Neural cell (in vitro differentiated cells): Measurements from ENCODE around the gene ADARB1. TPM values are rescaled to one million over a fixed set of nuclear protein-coding genes. Genes with fewer than 3 reads are reported as not detected.

Experiments used
- H2AFZ ChIP-seq: fragments of 200-600, 300-800 bp; sonication (generic), shearing (Covaris generic); 2 replicates; pipeline ENCODE4 v1.6.0; 2014; ENCODE audit warnings: low read depth, mild to moderate bottlenecking, antibody characterized with exemption, low read length, moderate library complexity
- H3F3A ChIP-seq: fragments of 200-600 bp; shearing (Covaris generic); 2 replicates; pipeline ENCODE4 v1.6.1; 2016; ENCODE audit warnings: mild to moderate bottlenecking, moderate library complexity, mixed read lengths, antibody characterized with exemption, low read length; ENCODE audit not compliant: insufficient read depth, poor library complexity, severe bottlenecking
- H3K27ac ChIP-seq: fragments of 200-600, 300-800 bp; sonication (generic), shearing (Covaris generic); 2 replicates; pipeline ENCODE4 v1.5.1; 2014; ENCODE audit warnings: mild to moderate bottlenecking, low read length, moderate library complexity
- H3K27me3 ChIP-seq: fragments of 300-800, 200-600 bp; sonication (generic), shearing (Covaris generic); 2 replicates; pipeline ENCODE4 v1.6.0; 2014; ENCODE audit warnings: mild to moderate bottlenecking, low read depth, low read length, moderate library complexity; ENCODE audit not compliant: insufficient read depth
- H3K36me3 ChIP-seq: fragments of 300-800, 200-600 bp; sonication (generic), shearing (Covaris generic); 2 replicates; pipeline ENCODE4 v1.5.1; 2014; ENCODE audit warnings: mild to moderate bottlenecking, antibody characterized with exemption, low read length, moderate library complexity; ENCODE audit not compliant: insufficient read depth
- H3K4me2 ChIP-seq: fragments of 300-800, 200-600 bp; sonication (generic), shearing (Covaris generic); 2 replicates; pipeline ENCODE4 v1.6.0; 2014; ENCODE audit warnings: mild to moderate bottlenecking, low read length
- H3K4me3 ChIP-seq: fragments of 300-800, 200-600 bp; sonication (generic), shearing (Covaris generic); 2 replicates; pipeline ENCODE4 v1.5.1; 2014; ENCODE audit warnings: mild to moderate bottlenecking, low read length, moderate library complexity
- H3K79me2 ChIP-seq: fragments of 200-600 bp; shearing (Covaris generic); replicated peaks from 2 replicates; pipeline ENCODE4 v1.6.0; 2014; ENCODE audit warnings: mild to moderate bottlenecking, low read length, moderate library complexity; ENCODE audit not compliant: insufficient read depth
- H3K9ac ChIP-seq: fragments of 300-800, 200-600 bp; sonication (generic), shearing (Covaris generic); 2 replicates; pipeline ENCODE4 v1.6.1; 2016; ENCODE audit warnings: mild to moderate bottlenecking, low read length, mixed read lengths
- H3K9me2 ChIP-seq: fragments of 200-600 bp; shearing (Covaris generic); 2 replicates; pipeline ENCODE4 v1.6.1; 2016; ENCODE audit warnings: mild to moderate bottlenecking, low read length, mixed read lengths; ENCODE audit not compliant: insufficient read depth
- H3K9me3 ChIP-seq: fragments of 200-600, 300-800 bp; sonication (generic), shearing (Covaris generic); 2 replicates; pipeline ENCODE4 v1.6.1; 2016; ENCODE audit warnings: mild to moderate bottlenecking, mixed run types, low read length, moderate library complexity, mixed read lengths
- H4K20me1 ChIP-seq: fragments of 200-600 bp; shearing (Covaris generic); 2 replicates; pipeline ENCODE4 v1.6.1; 2016; ENCODE audit warnings: mild to moderate bottlenecking, mixed run types; ENCODE audit not compliant: insufficient read depth
- EP300 ChIP-seq: fragments of 450-650 bp; conservative IDR thresholded peaks from 2 replicates; pipeline ENCODE4 v1.6.1; 2014; ENCODE audit warnings: antibody characterized with exemption, mild to moderate bottlenecking, moderate library complexity; ENCODE audit not compliant: poor library complexity, severe bottlenecking
- EZH2 ChIP-seq: fragments of 200-600, 300-800 bp; shearing (Covaris generic), sonication (generic); IDR thresholded peaks from 2 replicates; pipeline ENCODE4 v1.6.1; 2014; ENCODE audit warnings: antibody characterized with exemption, low read length, borderline replicate concordance, mild to moderate bottlenecking; ENCODE audit not compliant: insufficient read depth, poor library complexity, severe bottlenecking
- MXI1 ChIP-seq: fragments of 450-650 bp; conservative IDR thresholded peaks from 2 replicates; pipeline ENCODE4 v1.6.1; 2014; ENCODE audit warnings: antibody characterized with exemption, mild to moderate bottlenecking; ENCODE audit not compliant: poor library complexity, severe bottlenecking
- POLR2AphosphoS5 ChIP-seq: IDR thresholded peaks from 2 replicates; pipeline ENCODE4 v1.6.1; 2012
- RAD21 ChIP-seq: fragments of 450-650 bp; conservative IDR thresholded peaks from 2 replicates; pipeline ENCODE4 v1.6.1; 2014; ENCODE audit warnings: antibody characterized with exemption, mild to moderate bottlenecking, moderate library complexity
- SMC3 ChIP-seq: fragments of 450-650 bp; conservative IDR thresholded peaks from 2 replicates; pipeline ENCODE4 v1.6.1; 2014; ENCODE audit warnings: antibody characterized with exemption, mild to moderate bottlenecking, moderate library complexity; ENCODE audit not compliant: poor library complexity
- TAF1 ChIP-seq: IDR thresholded peaks from 2 replicates; pipeline ENCODE4 v1.6.1; 2012; ENCODE audit warnings: low read depth
- polyA plus RNA-seq: library from polyadenylated mRNA; depleted of rRNA; stranded (reverse); fragments of >200 nt; gene quantifications from 2 replicates; pipeline ENCODE4 v1.2.3, GENCODE V29; 2014
- TF ChIP-seq, protein P1 (sequence below): IDR thresholded peaks from 2 replicates; pipeline ENCODE4 v1.6.1; 2012; ENCODE audit warnings: borderline replicate concordance
- TF ChIP-seq, protein P2 (sequence below): fragments of 450-650 bp; IDR thresholded peaks from 2 replicates; pipeline ENCODE4 v1.5.1; 2014; ENCODE audit warnings: antibody characterized with exemption, mild to moderate bottlenecking, moderate library complexity; ENCODE audit not compliant: poor library complexity, severe bottlenecking

Gene ADARB1
- polyA plus RNA-seq, 1 donor from 2014 or later = 8.9 TPM

DNA sequence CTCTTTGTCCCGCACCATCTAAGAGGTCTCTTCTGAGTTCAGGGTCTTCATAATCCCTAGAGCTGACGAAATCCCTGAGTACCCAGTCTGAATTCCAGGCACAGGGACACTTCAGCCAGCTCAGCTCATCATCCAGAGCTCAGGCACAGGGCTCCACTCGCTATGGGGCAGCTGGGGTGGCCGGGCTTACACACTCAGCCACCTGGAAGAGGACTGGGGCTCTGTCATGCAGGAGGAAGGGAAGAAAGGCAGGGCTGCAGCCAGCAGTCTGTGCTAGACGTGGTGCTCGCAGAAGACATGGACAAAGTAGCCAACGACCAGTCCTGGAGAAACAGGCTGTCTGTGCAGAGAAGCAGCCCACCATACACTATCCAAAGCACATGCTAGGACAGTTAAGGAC lies 124.8 kb downstream of the ADARB1 start:
- Histone ChIP-seq H3K27ac (no peak overlapping the region), H3K36me3 (no peaks in the 10 kb centered on the region), H2AFZ (no peak overlapping the region), H3K27me3 (no peaks in the 10 kb centered on the region), H3K4me2 (no peak overlapping the region), H3K9me2 (no peaks in the 10 kb centered on the region), H3K9me3 (no peaks in the 10 kb centered on the region), H4K20me1 (no peaks in the 10 kb centered on the region), H3F3A (no peaks in the 10 kb centered on the region), H3K79me2 (no peaks in the 10 kb centered on the region), H3K9ac (no peak overlapping the region), H3K4me3 (no peak overlapping the region)
- TF ChIP-seq, protein P1, sequence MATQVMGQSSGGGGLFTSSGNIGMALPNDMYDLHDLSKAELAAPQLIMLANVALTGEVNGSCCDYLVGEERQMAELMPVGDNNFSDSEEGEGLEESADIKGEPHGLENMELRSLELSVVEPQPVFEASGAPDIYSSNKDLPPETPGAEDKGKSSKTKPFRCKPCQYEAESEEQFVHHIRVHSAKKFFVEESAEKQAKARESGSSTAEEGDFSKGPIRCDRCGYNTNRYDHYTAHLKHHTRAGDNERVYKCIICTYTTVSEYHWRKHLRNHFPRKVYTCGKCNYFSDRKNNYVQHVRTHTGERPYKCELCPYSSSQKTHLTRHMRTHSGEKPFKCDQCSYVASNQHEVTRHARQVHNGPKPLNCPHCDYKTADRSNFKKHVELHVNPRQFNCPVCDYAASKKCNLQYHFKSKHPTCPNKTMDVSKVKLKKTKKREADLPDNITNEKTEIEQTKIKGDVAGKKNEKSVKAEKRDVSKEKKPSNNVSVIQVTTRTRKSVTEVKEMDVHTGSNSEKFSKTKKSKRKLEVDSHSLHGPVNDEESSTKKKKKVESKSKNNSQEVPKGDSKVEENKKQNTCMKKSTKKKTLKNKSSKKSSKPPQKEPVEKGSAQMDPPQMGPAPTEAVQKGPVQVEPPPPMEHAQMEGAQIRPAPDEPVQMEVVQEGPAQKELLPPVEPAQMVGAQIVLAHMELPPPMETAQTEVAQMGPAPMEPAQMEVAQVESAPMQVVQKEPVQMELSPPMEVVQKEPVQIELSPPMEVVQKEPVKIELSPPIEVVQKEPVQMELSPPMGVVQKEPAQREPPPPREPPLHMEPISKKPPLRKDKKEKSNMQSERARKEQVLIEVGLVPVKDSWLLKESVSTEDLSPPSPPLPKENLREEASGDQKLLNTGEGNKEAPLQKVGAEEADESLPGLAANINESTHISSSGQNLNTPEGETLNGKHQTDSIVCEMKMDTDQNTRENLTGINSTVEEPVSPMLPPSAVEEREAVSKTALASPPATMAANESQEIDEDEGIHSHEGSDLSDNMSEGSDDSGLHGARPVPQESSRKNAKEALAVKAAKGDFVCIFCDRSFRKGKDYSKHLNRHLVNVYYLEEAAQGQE = no peak
- TF ChIP-seq POLR2AphosphoS5 = no peak
- TF ChIP-seq RAD21 = no peak
- no peak for TF ChIP-seq EP300
- TF ChIP-seq TAF1 = no peak
- TF ChIP-seq, protein P2, sequence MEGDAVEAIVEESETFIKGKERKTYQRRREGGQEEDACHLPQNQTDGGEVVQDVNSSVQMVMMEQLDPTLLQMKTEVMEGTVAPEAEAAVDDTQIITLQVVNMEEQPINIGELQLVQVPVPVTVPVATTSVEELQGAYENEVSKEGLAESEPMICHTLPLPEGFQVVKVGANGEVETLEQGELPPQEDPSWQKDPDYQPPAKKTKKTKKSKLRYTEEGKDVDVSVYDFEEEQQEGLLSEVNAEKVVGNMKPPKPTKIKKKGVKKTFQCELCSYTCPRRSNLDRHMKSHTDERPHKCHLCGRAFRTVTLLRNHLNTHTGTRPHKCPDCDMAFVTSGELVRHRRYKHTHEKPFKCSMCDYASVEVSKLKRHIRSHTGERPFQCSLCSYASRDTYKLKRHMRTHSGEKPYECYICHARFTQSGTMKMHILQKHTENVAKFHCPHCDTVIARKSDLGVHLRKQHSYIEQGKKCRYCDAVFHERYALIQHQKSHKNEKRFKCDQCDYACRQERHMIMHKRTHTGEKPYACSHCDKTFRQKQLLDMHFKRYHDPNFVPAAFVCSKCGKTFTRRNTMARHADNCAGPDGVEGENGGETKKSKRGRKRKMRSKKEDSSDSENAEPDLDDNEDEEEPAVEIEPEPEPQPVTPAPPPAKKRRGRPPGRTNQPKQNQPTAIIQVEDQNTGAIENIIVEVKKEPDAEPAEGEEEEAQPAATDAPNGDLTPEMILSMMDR = no peak
- TF ChIP-seq MXI1 = no peak
- TF ChIP-seq EZH2 = no peak
- TF ChIP-seq SMC3 = no peak

DNA sequence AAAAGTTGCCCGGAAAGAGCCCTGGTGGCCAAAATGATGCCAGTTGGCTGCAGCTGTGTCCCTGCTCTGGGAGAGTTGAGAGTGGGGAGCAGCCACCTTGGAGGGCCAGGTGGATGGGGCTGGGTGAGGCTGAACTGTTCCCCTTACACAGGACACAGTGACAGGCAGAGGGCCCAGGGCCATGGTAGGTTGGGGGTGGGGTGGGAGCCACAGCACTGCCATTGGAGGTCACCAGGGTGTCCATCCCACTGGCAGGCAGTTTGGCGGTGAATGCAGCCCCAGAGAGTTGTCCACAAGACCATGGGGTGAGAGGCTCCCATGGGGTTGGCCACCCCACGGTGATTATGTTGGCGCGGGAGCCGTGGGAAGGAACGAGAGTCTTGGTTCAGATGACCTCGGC lies 125.7 kb downstream of the ADARB1 start:
- no peak overlapping the region for H3K27ac ChIP-seq
- no peak overlapping the region for H2AFZ ChIP-seq
- TF ChIP-seq, protein P1 = no peak
- TF ChIP-seq, protein P2 = no peak
- TF ChIP-seq EP300 = no peak
- TF ChIP-seq POLR2AphosphoS5 = no peak
- no peak for TF ChIP-seq TAF1
- no peak for TF ChIP-seq SMC3
- TF ChIP-seq EZH2 = no peak
- TF ChIP-seq MXI1 = no peak
- TF ChIP-seq RAD21 = no peak
- H3K9me3 ChIP-seq = no peaks in the 10 kb centered on the region
- no peak overlapping the region for H3K4me2 ChIP-seq
- no peaks in the 10 kb centered on the region for H3K36me3 ChIP-seq
- no peaks in the 10 kb centered on the region for H3K9me2 ChIP-seq
- H4K20me1 ChIP-seq = no peaks in the 10 kb centered on the region
- H3K27me3 ChIP-seq = no peaks in the 10 kb centered on the region
- H3K4me3 ChIP-seq = no peak overlapping the region
- no peak overlapping the region for H3K9ac ChIP-seq
- H3K79me2 ChIP-seq = no peaks in the 10 kb centered on the region
- no peaks in the 10 kb centered on the region for H3F3A ChIP-seq
